Measurements from ENCODE around the gene GYG2. TPM values are rescaled to one million over a fixed set of nuclear protein-coding genes. Genes with fewer than 3 reads are reported as not detected.
"Not testable (repeated sequence)": the region's sequence is repeated elsewhere in the genome, so short reads cannot be mapped to it uniquely, and the experiment has no call there.

The GYG2 gene
- 12.0 and 14.4 TPM in 2 replicates for total RNA-seq
- polyA plus RNA-seq (2012) = 16.3 TPM

GRCh38 chrX:2828344-2828958, at the start of gene GYG2:
TSS of gene GYG2 (plus strand) at chrX:2828930. CDS start at chrX:2830189, 1,259 bp downstream.
- no peak for DNase-seq (ENCODE audit: low read depth)

GRCh38 chrX:2780472-2781225, 48.1 kb upstream of the GYG2 start:
- DNase-seq (ENCODE audit: low read depth) = not testable (repeated sequence)

GRCh38 chrX:2781226-2781571, 47.5 kb upstream of the GYG2 start:
- DNase-seq (ENCODE audit: low read depth) = no peak

GRCh38 chrX:2781698-2782097, 47.0 kb upstream of the GYG2 start:
- DNase-seq (ENCODE audit: low read depth) = no peak

- no peak for DNase-seq (ENCODE audit: low read depth)
Measured at GRCh38 chrX:2782171-2782570, 46.6 kb upstream of the GYG2 start.

- no peak for DNase-seq (ENCODE audit: low read depth)
Measured at GRCh38 chrX:2782778-2783177, 46.0 kb upstream of the GYG2 start.

GRCh38 chrX:2784026-2784425, 44.7 kb upstream of the GYG2 start:
- DNase-seq (ENCODE audit: low read depth) = no peak

- no peak for DNase-seq (ENCODE audit: low read depth)
Measured at GRCh38 chrX:2785538-2785937, 43.2 kb upstream of the GYG2 start.

GRCh38 chrX:2788980-2789379, 39.8 kb upstream of the GYG2 start:
- DNase-seq (ENCODE audit: low read depth) = no peak

- DNase-seq (ENCODE audit: low read depth) = no peak
Measured at GRCh38 chrX:2789569-2789968, 39.2 kb upstream of the GYG2 start.

GRCh38 chrX:2793752-2794151, 35.0 kb upstream of the GYG2 start:
- DNase-seq (ENCODE audit: low read depth) = no peak

GRCh38 chrX:2794336-2794735, 34.4 kb upstream of the GYG2 start:
- DNase-seq (ENCODE audit: low read depth) = no peak

- not testable (repeated sequence) for DNase-seq (ENCODE audit: low read depth)
Measured at GRCh38 chrX:2796808-2797207, 31.9 kb upstream of the GYG2 start.

- no peak for DNase-seq (ENCODE audit: low read depth)
Measured at GRCh38 chrX:2799369-2799768, 29.4 kb upstream of the GYG2 start.

GRCh38 chrX:2799980-2800379, 28.8 kb upstream of the GYG2 start:
- not testable (repeated sequence) for DNase-seq (ENCODE audit: low read depth)

GRCh38 chrX:2801223-2801622, 27.5 kb upstream of the GYG2 start:
- DNase-seq (ENCODE audit: low read depth) = no peak

GRCh38 chrX:2802376-2803090, 26.2 kb upstream of the GYG2 start:
- not testable (repeated sequence) for DNase-seq (ENCODE audit: low read depth)

- not testable (repeated sequence) for DNase-seq (ENCODE audit: low read depth)
Measured at GRCh38 chrX:2803486-2803885, 25.2 kb upstream of the GYG2 start.

GRCh38 chrX:2804106-2804843, 24.5 kb upstream of the GYG2 start:
- DNase-seq (ENCODE audit: low read depth) = not testable (repeated sequence)

GRCh38 chrX:2804858-2805257, 23.9 kb upstream of the GYG2 start:
- DNase-seq (ENCODE audit: low read depth) = peak; percentile 76

GRCh38 chrX:2811271-2811670, 17.5 kb upstream of the GYG2 start:
- DNase-seq (ENCODE audit: low read depth) = no peak
